HG03135 (cell line): Measurements from ENCODE around the gene STAT6.
A peak's percentile ranks its signal among the peaks of the same experiment; 100 is the strongest.

ENCODE experiments used
- ATAC-seq: cut with Tn5 transposase; IDR thresholded peaks from one replicate; pipeline ENCODE4 v1.9.1; 2021; ENCODE audit warnings: mild to moderate bottlenecking, moderate library complexity; ENCODE audit not compliant: unreplicated experiment

Gene STAT6, protein sequence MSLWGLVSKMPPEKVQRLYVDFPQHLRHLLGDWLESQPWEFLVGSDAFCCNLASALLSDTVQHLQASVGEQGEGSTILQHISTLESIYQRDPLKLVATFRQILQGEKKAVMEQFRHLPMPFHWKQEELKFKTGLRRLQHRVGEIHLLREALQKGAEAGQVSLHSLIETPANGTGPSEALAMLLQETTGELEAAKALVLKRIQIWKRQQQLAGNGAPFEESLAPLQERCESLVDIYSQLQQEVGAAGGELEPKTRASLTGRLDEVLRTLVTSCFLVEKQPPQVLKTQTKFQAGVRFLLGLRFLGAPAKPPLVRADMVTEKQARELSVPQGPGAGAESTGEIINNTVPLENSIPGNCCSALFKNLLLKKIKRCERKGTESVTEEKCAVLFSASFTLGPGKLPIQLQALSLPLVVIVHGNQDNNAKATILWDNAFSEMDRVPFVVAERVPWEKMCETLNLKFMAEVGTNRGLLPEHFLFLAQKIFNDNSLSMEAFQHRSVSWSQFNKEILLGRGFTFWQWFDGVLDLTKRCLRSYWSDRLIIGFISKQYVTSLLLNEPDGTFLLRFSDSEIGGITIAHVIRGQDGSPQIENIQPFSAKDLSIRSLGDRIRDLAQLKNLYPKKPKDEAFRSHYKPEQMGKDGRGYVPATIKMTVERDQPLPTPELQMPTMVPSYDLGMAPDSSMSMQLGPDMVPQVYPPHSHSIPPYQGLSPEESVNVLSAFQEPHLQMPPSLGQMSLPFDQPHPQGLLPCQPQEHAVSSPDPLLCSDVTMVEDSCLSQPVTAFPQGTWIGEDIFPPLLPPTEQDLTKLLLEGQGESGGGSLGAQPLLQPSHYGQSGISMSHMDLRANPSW

GRCh38 chr12:57111031-57111734, at the start of gene STAT6:
STAT6 (minus strand) TSS chr12:57111362; CDS start chr12:57108278, 3,084 bp downstream.
- ATAC-seq: peak; percentile 52

- ATAC-seq: no peak
Observed at GRCh38 chr12:57160741-57161140, 49.6 kb upstream of the STAT6 start.

DNA sequence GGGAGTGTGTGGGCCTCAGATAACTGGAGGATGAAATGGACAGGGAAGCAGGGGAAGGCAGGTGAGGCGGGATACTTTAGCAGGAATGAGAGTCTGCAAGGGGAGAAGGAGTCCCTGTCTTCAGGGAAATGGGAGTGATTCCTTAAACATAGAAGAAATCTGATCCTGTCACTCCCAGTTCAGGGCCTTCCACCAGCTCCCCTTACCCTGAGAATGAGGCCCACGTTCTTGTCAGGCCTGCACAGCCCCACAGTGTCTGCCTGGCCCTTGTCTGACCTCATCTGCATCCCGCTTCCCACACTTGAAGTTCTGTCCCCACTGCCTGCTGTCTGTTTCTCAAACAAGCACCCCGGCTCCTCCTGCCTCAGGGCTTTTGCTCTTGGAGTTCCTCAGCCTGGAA, 48.9 kb upstream of the STAT6 start:
- ATAC-seq: no peak

- ATAC-seq: no peak
Observed at GRCh38 chr12:57159311-57159710, 48.1 kb upstream of the STAT6 start.

GRCh38 chr12:57158665-57159064, 47.5 kb upstream of the STAT6 start:
- no peak for ATAC-seq

DNA sequence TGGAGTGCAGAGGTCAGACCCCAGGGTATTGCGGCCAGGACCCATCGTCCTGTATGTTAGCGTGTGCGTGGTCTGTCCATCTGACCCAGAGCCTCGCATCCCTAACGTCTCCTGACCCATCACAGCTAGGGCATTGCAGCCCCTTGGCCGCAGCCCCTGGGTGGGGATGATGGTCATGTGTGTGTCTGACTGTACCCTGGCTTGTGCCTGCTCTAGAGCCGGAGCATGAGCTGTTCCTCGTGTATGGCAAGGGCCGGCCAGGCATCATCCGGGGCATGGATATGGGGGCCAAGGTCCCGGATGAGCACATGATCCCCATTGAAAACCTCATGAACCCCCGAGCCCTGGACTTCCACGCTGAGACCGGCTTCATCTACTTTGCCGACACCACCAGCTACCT, 47.0 kb upstream of the STAT6 start:
- no peak for ATAC-seq

- no peak for ATAC-seq
Observed at GRCh38 chr12:57157588-57158173, 46.5 kb upstream of the STAT6 start.

DNA sequence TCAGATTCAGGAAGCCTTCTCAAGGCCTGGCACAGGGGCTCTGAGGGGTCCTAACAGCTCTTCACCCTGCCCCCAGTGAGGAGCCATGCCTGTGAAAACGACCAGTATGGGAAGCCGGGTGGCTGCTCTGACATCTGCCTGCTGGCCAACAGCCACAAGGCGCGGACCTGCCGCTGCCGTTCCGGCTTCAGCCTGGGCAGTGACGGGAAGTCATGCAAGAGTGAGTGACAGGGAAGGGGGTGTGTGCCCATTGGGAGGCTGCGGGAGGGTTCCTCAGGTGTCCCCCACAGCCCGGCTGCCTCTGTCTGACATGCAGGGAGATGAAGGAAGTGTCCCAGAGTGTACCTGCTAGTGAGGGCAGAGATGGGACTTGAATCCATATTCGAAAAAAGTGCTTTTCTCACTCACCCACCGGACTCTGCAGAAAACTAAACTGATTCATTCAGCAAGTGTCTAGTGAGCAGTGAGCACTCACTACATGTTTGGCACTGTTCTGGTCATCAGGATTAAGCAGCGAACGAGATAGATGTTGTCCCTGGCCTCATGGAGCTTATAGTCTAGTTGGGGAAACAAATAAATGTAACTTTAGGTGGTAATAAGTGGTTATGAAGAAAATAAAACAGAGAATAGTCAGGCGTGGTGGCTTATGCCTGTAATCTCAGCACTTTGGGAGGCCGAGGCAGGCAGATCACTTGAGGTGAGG, 45.7 kb upstream of the STAT6 start:
- no peak for ATAC-seq

- ATAC-seq: no peak
Observed at GRCh38 chr12:57154804-57155434, 43.8 kb upstream of the STAT6 start.

DNA sequence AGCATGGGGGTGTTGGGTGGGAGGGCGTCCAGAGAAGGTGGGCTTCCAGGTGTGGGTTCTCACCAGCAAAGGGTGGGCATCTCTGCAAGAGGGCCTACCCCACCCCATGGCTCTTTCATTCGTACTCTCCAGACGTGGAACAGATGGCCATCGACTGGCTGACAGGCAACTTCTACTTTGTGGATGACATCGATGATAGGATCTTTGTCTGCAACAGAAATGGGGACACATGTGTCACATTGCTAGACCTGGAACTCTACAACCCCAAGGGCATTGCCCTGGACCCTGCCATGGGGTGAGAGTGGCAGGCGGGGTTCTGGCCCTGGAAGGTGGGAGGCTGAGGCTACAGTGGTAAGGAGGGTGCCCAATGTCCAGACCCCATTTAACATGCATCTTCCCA, 42.9 kb upstream of the STAT6 start:
- ATAC-seq: no peak

DNA sequence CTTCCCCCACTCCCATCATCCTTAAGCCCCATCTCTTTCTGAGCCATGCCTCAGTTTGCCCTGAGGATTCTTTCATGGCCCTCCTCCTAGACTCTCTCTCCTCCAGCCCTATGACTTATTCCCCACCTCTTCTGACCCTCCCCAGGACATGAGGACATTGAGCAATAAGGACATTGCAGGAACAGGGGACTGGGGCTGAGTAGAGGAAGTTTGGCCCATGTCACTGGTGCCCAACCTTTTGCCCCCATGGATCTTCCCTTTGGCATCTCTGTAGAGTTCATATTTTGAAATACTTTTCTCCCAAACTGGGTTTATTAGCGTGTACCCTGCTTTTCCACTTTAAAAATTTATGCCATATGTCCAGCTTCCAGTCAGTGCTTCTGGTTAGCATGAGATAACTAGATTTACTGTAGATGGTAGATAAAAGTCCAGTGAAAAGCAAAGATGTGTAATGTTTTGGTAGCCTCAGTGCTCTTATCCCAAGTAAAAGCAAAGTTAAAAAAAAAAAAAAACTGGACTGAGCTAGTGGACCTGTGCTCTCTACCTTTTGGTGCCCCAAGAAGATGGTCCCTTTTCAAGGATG, 42.3 kb upstream of the STAT6 start:
- ATAC-seq: no peak

DNA sequence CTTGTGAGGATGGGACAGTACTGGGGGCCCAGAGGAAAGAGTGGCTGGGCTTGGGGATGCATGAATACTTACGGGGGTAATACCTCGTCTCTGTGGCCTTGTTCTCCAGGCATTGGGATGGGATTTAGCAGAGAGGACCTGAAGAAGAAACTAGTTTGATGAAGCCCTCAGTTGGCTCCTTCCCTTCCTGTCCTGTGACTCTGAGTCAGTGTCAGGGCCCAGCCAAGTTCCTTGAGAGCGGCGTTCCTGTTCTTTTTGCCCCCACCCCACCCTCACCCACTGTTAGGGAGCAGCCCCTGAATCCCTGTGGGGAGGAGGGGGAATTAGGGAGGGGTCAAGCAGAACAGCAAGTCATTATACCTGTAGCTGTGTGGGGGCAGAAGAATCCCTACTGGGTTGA, 41.5 kb upstream of the STAT6 start:
- ATAC-seq: no peak

DNA sequence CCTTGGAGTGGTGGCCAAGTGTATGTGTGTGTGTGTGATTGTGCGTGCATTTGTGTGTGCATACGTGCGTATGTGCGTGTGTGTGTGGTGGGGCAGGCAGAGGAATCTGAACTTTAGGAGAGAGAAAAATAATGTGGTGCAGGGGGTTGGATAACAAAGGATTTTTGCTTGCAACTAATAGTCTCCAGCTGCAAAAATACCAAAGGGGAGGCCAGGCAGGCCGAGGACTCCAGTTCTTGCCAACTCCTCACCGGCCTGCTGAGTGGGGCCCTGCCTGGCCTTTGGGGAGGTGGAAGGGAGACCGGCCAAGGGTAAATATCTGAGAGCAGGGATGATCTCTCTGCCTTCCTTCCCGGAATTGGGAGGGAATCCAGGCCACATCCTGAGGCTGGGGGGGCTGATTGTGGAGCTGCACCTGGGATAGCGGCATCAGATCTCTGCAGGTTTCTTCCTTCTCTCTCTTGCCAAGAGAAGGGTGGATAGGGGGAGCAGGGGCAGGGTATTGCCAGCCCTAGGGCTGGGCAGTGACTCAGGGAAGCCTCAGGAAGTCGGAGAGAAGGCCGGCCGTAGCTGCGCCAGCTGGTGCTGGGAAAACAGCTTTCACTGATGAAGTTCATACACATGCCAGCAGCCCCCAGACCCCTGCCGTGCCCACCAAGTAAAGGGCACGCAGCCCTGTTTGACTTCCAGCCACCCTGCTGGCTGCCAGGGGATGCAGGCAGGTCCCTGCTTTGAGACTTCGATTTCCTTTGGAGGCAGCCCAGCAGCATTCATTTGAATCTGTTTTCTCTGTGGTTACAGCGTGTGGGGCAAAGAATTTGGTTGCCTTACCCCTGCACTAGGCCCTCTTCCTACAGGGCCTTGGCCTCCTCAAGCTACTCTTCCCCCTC, 40.8 kb upstream of the STAT6 start:
- ATAC-seq: no peak

- ATAC-seq: no peak
Observed at GRCh38 chr12:57150400-57151000, 39.3 kb upstream of the STAT6 start.

GRCh38 chr12:57149245-57149900, 38.2 kb upstream of the STAT6 start:
- no peak for ATAC-seq

- ATAC-seq: no peak
Observed at GRCh38 chr12:57148469-57149244, 37.5 kb upstream of the STAT6 start.
